ENCODE measurements around the gene KIAA0930. TPM values are rescaled to one million over a fixed set of nuclear protein-coding genes. Genes with fewer than 3 reads are reported as not detected.

Gene KIAA0930
- total and polyA plus RNA-seq, 2 experiments from 2014 or later, result 15.0 to 78.6 TPM

- peaks cover 10% of the 10 kb centered on the region; the same call in 2 of the 3 replicates for H3K36me3 Mint-ChIP-seq (ENCODE audit: low read depth)
- Histone ChIP-seq H3K79me2 (replicated peaks; ENCODE audit: insufficient read depth) (peaks cover 21% of the 10 kb centered on the region), H2AFZ (no peak overlapping the region), H3K27me3 (ENCODE audit: insufficient read depth) (no peaks in the 10 kb centered on the region), H3K4me1 (ENCODE audit: insufficient read depth) (peaks cover 10% of the 10 kb centered on the region), H3F3A (replicated peaks; ENCODE audit: low read depth) (no peaks in the 10 kb centered on the region; the same call in 1 of the 2 replicates), H3K9me2 (ENCODE audit: insufficient read depth) (no peaks in the 10 kb centered on the region), H3K4me2 (no peak overlapping the region), H4K20me1 (replicated peaks; ENCODE audit: insufficient read depth) (peaks cover 4% of the 10 kb centered on the region; the same call in 1 of the 2 replicates), H3K27ac (ENCODE audit: low read depth) (no peak overlapping the region), H3K36me3 (ENCODE audit: insufficient read depth) (no peaks in the 10 kb centered on the region), H3K4me3 (no peak overlapping the region)
- no peaks in the 10 kb centered on the region for H3K9me3 Mint-ChIP-seq
- DNase-seq (ENCODE audit: low spot score) (no peak), ATAC-seq (no peak)
- H3K27me3 Mint-ChIP-seq (ENCODE audit: insufficient read depth, low read depth, poor library complexity), result peaks cover 15% of the 10 kb centered on the region
- TF ChIP-seq NANOG (IDR thresholded peaks at IDR 0.05; ENCODE audit: borderline replicate concordance), result no peak
- no peak for TF ChIP-seq JUNB (IDR thresholded peaks at IDR 0.05; ENCODE audit: unreplicated experiment)
- no peak for TF ChIP-seq ZNF114 (CRISPR knock-in tag; IDR thresholded peaks at IDR 0.05)
- TF ChIP-seq ETS1 (IDR thresholded peaks at IDR 0.05), result no peak
- no peak overlapping the region for H3K4me3 Mint-ChIP-seq
- H3K4me1 Mint-ChIP-seq, result peaks cover 32% of the 10 kb centered on the region
- H3K27ac Mint-ChIP-seq, result no peak overlapping the region
Measured at GRCh38 chr22:45210577-45210976, 30.1 kb downstream of the KIAA0930 start.

- ATAC-seq, result no peak
- peaks cover 1% of the 10 kb centered on the region; the same call in 1 of the 2 replicates for H4K20me1 ChIP-seq (replicated peaks; ENCODE audit: insufficient read depth)
- no peaks in the 10 kb centered on the region for H3K9me2 ChIP-seq (ENCODE audit: insufficient read depth)
- DNase-seq (ENCODE audit: low spot score), result no peak
- H3K27ac ChIP-seq (ENCODE audit: low read depth), result no peak overlapping the region
- H3K4me3 Mint-ChIP-seq, result no peak overlapping the region
- H3K4me1 Mint-ChIP-seq, result peaks cover 30% of the 10 kb centered on the region
- H3K4me2 ChIP-seq, result no peak overlapping the region
- H2AFZ ChIP-seq, result no peak overlapping the region
- no peaks in the 10 kb centered on the region for H3K27me3 ChIP-seq (ENCODE audit: insufficient read depth)
- no peak overlapping the region for H3K4me3 ChIP-seq
- H3K27me3 Mint-ChIP-seq (ENCODE audit: insufficient read depth, low read depth, poor library complexity), result peaks cover 18% of the 10 kb centered on the region
- peaks cover 17% of the 10 kb centered on the region for H3K79me2 ChIP-seq (replicated peaks; ENCODE audit: insufficient read depth)
- no peaks in the 10 kb centered on the region for H3K9me3 Mint-ChIP-seq
- H3K27ac Mint-ChIP-seq, result no peak overlapping the region
- no peaks in the 10 kb centered on the region; the same call in 1 of the 2 replicates for H3F3A ChIP-seq (replicated peaks; ENCODE audit: low read depth)
- peaks cover 10% of the 10 kb centered on the region; the same call in 2 of the 3 replicates for H3K36me3 Mint-ChIP-seq (ENCODE audit: low read depth)
- H3K4me1 ChIP-seq (ENCODE audit: insufficient read depth), result peaks cover 10% of the 10 kb centered on the region
- TF ChIP-seq CREB1 (CRISPR knock-in tag; IDR thresholded peaks at IDR 0.05; ENCODE audit: low read depth) (no peak), EZH2 (IDR thresholded peaks at IDR 0.05; ENCODE audit: low read depth, unreplicated experiment) (no peak), JUNB (IDR thresholded peaks at IDR 0.05; ENCODE audit: unreplicated experiment) (no peak), ZNF462 (CRISPR knock-in tag; IDR thresholded peaks at IDR 0.05) (no peak), ZNF114 (CRISPR knock-in tag; IDR thresholded peaks at IDR 0.05) (no peak), ETS1 (IDR thresholded peaks at IDR 0.05) (no peak), CTCF (conservative IDR thresholded peaks at IDR 0.05; ENCODE audit: low read depth in 2 of 2) (no peak), STAT1 (IDR thresholded peaks at IDR 0.05; ENCODE audit: unreplicated experiment) (no peak)
- H3K36me3 ChIP-seq (ENCODE audit: insufficient read depth), result no peaks in the 10 kb centered on the region
Measured at GRCh38 chr22:45210174-45210573, 30.5 kb downstream of the KIAA0930 start.

All from GM23338 (cell line).